Measurements from ENCODE around the gene PDZRN3. TPM values are rescaled to one million over a fixed set of nuclear protein-coding genes. Genes with fewer than 3 reads are reported as not detected.

Gene PDZRN3
- total RNA-seq, 2 experiments from 2014 or later, result not detected

DNA sequence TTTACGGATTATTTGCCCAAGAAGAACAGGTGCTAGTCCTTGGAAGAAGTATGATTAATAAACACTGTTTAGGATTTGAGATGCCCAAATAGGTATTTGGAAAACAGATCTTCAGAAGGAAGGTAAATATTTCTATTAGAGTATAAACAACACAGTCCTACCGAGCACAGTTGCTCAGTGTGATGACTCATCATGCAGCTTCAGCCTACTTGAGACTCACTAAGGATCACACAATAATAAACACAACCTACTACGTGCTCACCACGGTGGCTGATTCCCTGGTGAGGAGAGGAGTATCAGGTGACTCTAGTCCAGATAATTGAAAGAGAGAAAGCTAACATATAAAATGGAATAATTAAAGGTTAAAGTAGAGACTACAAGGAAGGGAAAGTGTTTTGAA lies 72.0 kb downstream of the PDZRN3 start:
- ChIA-PET POLR2A (no interaction called here), CTCF (no interaction called here)
- Mint-ChIP-seq H3K36me3 (ENCODE audit: low read depth) (no peaks in the 10 kb centered on the region), H3K9me3 (no peaks in the 10 kb centered on the region), H3K4me3 (no peak overlapping the region), H3K4me1 (no peaks in the 10 kb centered on the region), H3K27ac (no peak overlapping the region), H3K27me3 (no peaks in the 10 kb centered on the region)
- DNase-seq, result no peak

DNA sequence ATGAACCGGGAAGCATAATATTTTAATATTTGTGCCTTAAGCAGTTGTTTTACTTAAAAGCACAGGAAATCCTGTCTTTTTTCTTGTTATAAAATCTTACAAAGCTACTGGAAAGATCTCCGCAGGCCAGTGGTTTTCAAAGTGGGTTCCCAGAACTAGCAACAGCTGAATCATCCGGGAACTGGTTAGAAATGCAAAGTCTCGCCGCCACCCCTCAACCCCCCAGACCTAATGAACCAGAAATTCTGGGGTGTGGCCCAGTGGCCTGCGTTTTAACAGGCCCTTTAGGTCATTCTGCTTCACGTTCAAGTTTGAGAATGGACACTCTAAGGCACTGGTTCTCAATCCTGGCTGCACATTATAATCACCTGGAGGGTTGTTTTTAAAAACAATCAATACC lies 74.7 kb downstream of the PDZRN3 start:
- H3K36me3 Mint-ChIP-seq (ENCODE audit: low read depth), result no peaks in the 10 kb centered on the region

DNA sequence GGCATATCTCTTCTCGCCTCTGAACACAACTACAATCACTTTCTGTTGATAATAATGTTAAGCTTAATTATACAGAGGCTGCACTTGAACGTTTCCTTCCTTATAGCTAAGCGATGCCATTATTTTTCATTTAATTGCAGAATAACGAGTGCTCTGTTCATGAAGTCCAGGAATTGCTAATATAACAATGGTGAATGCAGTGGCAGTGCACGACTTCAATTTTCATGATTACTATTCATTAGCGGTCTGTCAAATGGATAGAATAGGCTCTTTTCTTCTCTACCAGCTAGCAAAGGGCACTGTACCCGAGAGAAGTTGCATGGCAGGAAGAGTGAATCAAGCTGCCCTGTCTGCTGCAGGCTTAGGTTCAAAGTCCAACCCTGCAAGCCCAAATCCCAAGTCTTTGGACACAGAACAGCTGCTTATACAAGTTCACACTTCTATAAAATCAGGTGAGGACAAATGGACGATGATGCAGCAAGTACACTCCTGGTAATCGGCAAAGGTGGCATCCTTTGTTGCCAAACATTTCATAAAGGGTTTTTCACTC lies 75.6 kb downstream of the PDZRN3 start:
- Mint-ChIP-seq H3K27me3 (no peaks in the 10 kb centered on the region), H3K4me3 (no peak overlapping the region), H3K9me3 (no peaks in the 10 kb centered on the region), H3K4me1 (no peaks in the 10 kb centered on the region), H3K36me3 (ENCODE audit: low read depth) (no peaks in the 10 kb centered on the region), H3K27ac (no peak overlapping the region)
- ChIA-PET CTCF (no interaction called here), POLR2A (no interaction called here)
- no peak for DNase-seq

More for the DNA sequence above, 74.7 kb downstream of the PDZRN3 start:
- no peaks in the 10 kb centered on the region for H3K27me3 Mint-ChIP-seq
- ChIA-PET POLR2A (no interaction called here), CTCF (no interaction called here)
- no peaks in the 10 kb centered on the region for H3K4me1 Mint-ChIP-seq
- H3K27ac Mint-ChIP-seq, result no peak overlapping the region
- no peak overlapping the region for H3K4me3 Mint-ChIP-seq
- no peaks in the 10 kb centered on the region for H3K9me3 Mint-ChIP-seq
- no peak for DNase-seq

DNA sequence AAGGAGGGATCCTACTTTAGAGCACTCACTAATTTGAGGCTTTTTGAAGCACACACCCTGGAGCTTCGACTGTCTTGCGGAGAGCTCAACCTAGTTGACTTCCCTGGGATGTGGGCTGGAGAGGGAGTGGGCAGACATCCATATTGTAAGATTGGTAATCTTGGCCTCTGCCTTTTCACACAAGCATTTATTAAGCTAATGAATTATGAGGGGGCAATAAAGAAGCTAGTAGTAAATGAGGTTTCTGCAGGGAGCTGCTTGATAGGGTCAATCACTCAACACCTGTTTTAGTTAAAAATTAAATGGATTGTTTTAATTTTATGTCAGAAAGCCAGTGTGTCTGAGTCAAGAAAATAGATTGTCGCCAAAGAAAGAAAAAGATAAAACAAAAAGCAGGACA lies 76.3 kb downstream of the PDZRN3 start:
- DNase-seq, result no peak
- CTCF ChIA-PET, result no interaction called here
- H3K27ac Mint-ChIP-seq, result no peak overlapping the region
- H3K36me3 Mint-ChIP-seq (ENCODE audit: low read depth), result no peaks in the 10 kb centered on the region
- H3K4me3 Mint-ChIP-seq, result no peak overlapping the region
- no peaks in the 10 kb centered on the region for H3K4me1 Mint-ChIP-seq
- H3K9me3 Mint-ChIP-seq, result no peaks in the 10 kb centered on the region
- POLR2A ChIA-PET, result no interaction called here
- H3K27me3 Mint-ChIP-seq, result no peaks in the 10 kb centered on the region

DNA sequence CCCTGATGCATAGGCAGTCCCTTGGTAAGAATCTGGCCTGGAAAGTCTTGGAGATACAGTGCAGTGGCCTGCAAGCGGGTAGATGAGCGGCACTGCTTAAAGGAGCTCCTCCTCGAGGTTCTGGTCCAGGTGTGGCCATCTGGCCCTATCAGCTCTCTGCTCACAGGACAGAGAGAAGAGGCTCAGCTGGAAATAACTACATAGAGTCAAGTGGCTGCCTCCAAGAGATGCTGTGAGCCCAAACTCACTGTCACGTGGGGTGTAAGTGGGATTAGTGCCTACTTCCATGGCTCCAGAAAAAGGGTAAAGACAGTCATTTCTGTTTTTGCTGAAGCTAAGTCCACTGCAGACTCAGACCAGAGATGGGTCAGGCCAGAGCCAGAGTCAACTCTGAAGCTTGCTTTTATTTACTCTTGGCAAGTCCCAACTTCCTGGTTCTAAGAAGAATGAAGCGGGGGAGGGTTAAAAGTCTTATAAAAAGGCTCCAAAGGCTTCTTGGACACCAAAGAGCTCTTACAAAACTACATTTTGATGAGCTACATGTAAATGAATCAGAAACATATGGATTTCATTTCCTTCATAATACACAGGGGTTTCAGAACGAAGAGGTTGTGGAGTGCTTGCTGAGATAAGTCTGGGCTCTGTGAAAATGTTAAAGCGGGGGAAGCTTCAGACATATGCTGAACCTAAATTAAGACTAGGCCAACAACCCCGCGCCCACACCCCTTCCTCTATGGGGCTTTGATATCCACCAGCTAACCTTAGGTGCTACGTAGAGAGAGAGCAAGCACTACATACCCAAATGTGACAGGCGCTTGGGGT lies 77.1 kb downstream of the PDZRN3 start:
- Mint-ChIP-seq H3K36me3 (ENCODE audit: low read depth) (no peaks in the 10 kb centered on the region), H3K27ac (no peak overlapping the region), H3K27me3 (no peaks in the 10 kb centered on the region), H3K4me3 (no peak overlapping the region), H3K4me1 (no peaks in the 10 kb centered on the region), H3K9me3 (no peaks in the 10 kb centered on the region)
- POLR2A ChIA-PET, result no interaction called here
- no peak for DNase-seq
- CTCF ChIA-PET, result no interaction called here

DNA sequence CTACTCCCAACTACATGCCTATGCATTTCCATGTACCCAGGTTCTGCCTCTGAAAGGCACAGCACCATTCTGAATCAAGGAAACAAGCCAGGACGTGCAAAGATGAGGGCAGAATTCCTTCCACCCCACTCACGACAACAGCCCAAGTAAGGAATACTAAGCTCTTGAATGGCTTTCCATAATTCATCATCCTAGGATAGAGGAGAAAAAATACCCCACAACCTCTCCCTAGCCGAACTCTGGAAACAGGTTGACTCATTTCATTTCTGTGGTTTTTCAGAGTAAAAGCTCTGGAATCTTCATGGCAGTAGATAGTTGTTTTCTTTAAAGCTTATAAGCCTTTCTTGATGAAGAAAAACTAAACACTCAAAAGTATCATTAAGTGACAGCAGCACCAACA lies 77.8 kb downstream of the PDZRN3 start:
- DNase-seq, result no peak
- ChIA-PET POLR2A (no interaction called here), CTCF (no interaction called here)
- Mint-ChIP-seq H3K27me3 (no peaks in the 10 kb centered on the region), H3K4me3 (no peak overlapping the region), H3K4me1 (no peaks in the 10 kb centered on the region), H3K9me3 (no peaks in the 10 kb centered on the region), H3K27ac (no peak overlapping the region), H3K36me3 (ENCODE audit: low read depth) (no peaks in the 10 kb centered on the region)

DNA sequence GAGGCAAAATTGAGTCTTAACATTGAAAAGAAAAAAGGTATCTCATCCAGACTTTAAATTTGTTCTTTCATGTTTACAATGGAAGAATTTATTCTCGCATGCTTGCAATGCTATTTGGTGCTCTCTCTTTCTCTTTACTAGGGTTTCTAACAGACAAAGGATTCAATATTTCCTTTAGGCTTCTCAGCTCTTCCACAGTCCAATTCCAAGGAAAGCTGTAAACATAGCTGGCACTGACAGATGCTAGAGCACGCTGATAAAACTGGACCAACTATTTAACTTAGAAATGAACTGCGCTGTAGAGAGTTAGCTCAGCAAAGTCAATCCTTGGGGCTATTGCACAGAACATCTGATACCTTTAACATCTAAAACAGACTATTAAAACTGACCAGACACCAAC lies 81.3 kb downstream of the PDZRN3 start:
- CTCF ChIA-PET, result no interaction called here
- Mint-ChIP-seq H3K36me3 (ENCODE audit: low read depth) (no peaks in the 10 kb centered on the region), H3K27me3 (peaks cover 2% of the 10 kb centered on the region), H3K27ac (no peak overlapping the region), H3K4me3 (no peak overlapping the region), H3K9me3 (no peaks in the 10 kb centered on the region), H3K4me1 (no peaks in the 10 kb centered on the region)
- DNase-seq, result no peak
- POLR2A ChIA-PET, result no interaction called here

DNA sequence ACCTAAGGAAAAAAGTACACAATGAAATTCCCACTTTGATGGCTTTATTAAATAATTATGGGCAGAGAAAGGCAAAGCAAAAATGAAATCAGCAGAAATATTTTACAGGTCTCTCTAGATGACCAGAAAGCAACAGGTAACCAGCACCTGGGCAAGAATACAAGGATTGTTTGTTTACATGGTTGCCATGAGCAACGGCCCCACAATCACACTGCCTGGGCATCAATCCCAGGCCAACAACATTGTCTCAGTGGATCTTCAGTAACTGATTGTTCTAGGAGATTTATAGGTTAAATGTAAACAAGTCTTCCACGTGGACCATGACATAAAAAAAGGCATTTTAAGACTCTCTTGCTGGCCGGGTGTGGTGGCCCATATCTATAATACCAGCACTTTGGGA lies 82.6 kb downstream of the PDZRN3 start:
- ChIA-PET POLR2A (no interaction called here), CTCF (no interaction called here)
- H3K4me1 Mint-ChIP-seq, result no peaks in the 10 kb centered on the region
- H3K36me3 Mint-ChIP-seq (ENCODE audit: low read depth), result no peaks in the 10 kb centered on the region
- H3K27me3 Mint-ChIP-seq, result peaks cover 2% of the 10 kb centered on the region
- no peak for DNase-seq
- H3K27ac Mint-ChIP-seq, result no peak overlapping the region
- H3K9me3 Mint-ChIP-seq, result no peaks in the 10 kb centered on the region
- no peak overlapping the region for H3K4me3 Mint-ChIP-seq

DNA sequence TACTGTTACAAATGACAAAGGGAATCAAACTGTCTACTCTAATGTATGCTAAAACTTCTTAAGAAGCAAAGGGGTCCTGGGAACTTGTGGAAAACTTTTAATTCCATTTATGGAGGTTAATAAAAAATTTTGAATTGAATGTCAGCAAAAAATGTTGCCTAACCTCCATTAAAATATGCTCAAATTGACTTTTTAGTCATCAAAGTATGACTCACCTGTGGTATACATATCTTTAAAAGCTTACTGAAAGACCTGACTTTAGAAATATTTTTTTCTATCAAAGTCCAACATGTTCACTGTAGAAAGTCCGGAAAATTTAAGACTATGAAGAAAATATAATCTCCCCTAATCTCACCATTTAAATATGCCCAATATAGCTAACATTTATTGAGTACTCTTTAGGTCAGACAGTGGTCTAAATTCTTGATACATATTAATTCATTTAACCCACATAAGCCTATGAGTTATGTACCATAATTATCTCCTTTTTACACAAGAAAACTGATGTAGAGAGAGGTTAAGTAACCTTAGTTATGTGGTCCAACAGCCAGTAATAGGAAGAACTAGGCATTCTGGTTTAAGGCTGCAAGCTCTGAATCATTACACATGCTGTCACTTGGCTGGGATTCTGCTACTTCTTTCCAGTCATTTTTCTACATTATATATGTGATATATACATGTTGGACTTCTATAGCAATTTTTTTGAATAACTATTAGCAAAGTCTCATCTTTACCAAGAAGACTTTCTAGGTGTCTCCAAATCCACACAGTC lies 83.6 kb downstream of the PDZRN3 start:
- peaks cover 2% of the 10 kb centered on the region for H3K27me3 Mint-ChIP-seq
- POLR2A ChIA-PET, result no interaction called here
- CTCF ChIA-PET, result no interaction called here

DNA sequence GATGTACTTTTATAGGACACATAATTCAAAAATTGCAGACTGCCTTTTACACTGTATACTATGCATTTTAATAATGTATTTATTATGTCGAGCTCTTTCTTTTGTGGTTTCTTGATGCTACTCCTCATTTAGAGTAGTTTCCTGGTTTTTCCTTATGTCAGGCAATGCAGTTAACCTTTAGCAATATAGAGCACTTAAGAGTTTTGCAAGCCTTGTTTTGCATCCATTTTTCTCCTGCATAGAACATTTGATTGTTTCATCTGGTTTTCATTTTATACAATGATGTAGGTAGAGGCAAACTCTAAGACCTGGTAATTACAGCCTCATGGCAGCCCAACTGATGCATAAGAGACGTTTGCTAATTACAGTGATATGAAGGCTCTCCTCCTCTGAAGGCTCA lies 86.3 kb downstream of the PDZRN3 start:
- Mint-ChIP-seq H3K9me3 (no peaks in the 10 kb centered on the region), H3K4me1 (no peaks in the 10 kb centered on the region), H3K4me3 (no peak overlapping the region), H3K27ac (no peak overlapping the region), H3K36me3 (ENCODE audit: low read depth) (no peaks in the 10 kb centered on the region), H3K27me3 (peaks cover 2% of the 10 kb centered on the region)
- no peak for DNase-seq
- ChIA-PET POLR2A (no interaction called here), CTCF (no interaction called here)

More for the DNA sequence above, 83.6 kb downstream of the PDZRN3 start:
- no peak overlapping the region for H3K4me3 Mint-ChIP-seq
- H3K36me3 Mint-ChIP-seq (ENCODE audit: low read depth), result no peaks in the 10 kb centered on the region
- no peak overlapping the region for H3K27ac Mint-ChIP-seq
- no peaks in the 10 kb centered on the region for H3K4me1 Mint-ChIP-seq
- H3K9me3 Mint-ChIP-seq, result no peaks in the 10 kb centered on the region
- DNase-seq, result no peak

DNA sequence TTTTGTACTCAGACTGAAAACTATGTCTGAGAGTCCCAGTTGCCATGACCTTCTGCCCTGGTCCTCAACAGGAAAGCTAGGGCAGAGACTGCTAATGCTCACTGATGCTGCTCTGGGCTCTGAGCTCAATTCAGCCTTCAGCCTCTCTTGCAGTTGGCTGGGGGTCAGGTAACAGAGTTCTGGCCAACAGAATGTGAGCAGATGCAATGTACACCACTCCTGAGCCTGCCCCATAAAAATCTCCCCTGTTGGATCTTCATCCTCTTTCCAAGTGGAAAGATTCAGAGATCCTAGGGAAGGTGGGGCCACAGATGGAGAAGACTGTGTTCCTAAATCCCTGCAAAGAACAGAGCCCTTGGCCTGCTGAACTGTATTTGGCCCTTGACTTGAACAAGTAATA lies 87.8 kb downstream of the PDZRN3 start:
- peaks cover 2% of the 10 kb centered on the region for H3K27me3 Mint-ChIP-seq
- ChIA-PET CTCF (no interaction called here), POLR2A (interaction anchor here (0.7 kb wide), 1 partner anchor 1342 kb away, joined by 3 read pairs; no protein-coding TSS in a partner anchor)
- H3K4me3 Mint-ChIP-seq, result no peak overlapping the region
- H3K9me3 Mint-ChIP-seq, result no peaks in the 10 kb centered on the region
- no peaks in the 10 kb centered on the region for H3K4me1 Mint-ChIP-seq
- H3K27ac Mint-ChIP-seq, result no peak overlapping the region
- DNase-seq, result no peak
- H3K36me3 Mint-ChIP-seq (ENCODE audit: low read depth), result no peaks in the 10 kb centered on the region

DNA sequence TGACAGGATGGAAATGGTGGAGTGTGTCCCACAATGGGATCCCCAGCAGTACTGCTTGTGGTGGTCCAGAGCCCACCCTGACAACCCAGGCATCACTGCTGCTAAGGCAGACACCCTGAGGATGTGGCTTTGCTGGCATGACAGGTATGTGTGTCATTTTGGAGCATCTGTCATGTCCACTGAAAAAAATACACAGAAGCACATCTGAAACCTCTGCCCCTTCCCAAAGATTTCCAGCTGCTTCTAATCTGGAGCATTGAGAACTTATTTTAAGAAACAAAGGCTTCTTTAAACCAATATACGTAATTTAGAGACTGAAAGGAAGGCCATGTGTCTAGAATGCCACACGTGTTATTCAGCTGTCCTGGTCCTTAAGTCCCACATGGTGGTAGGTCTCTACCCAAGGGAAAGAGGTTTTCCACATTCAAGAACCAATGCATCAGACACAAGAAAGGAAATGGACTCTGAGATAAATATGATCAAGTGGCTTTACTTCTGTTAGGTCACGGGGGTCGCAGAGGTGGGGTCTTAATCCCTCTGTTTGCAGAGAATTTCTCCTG lies 88.3 kb downstream of the PDZRN3 start:
- H3K27me3 Mint-ChIP-seq, result peaks cover 2% of the 10 kb centered on the region
- no peaks in the 10 kb centered on the region for H3K9me3 Mint-ChIP-seq
- H3K4me1 Mint-ChIP-seq, result no peaks in the 10 kb centered on the region
- H3K27ac Mint-ChIP-seq, result no peak overlapping the region
- no peaks in the 10 kb centered on the region for H3K36me3 Mint-ChIP-seq (ENCODE audit: low read depth)
- DNase-seq, result no peak
- CTCF ChIA-PET, result no interaction called here
- H3K4me3 Mint-ChIP-seq, result no peak overlapping the region
- POLR2A ChIA-PET, result no interaction called here

DNA sequence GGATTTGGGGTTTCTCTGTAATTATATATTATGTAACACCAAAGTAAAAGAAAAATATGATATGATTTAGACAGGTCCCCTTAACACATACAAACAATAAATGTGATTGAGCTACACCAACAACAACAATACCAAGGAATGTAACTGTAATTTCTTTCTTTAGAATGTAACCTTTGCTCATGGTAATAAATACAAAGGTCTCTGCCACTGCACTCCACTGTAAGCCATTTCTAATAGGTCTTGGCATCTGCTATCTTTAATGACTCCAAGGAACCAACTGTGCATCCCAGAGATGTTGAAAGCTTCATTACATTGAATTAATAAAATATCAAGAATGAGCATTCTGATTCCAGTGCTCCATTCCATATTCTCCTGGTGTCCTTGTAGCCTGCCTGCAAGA lies 88.8 kb downstream of the PDZRN3 start:
- Mint-ChIP-seq H3K36me3 (ENCODE audit: low read depth) (no peaks in the 10 kb centered on the region), H3K9me3 (no peaks in the 10 kb centered on the region), H3K4me3 (no peak overlapping the region), H3K4me1 (no peaks in the 10 kb centered on the region), H3K27me3 (peaks cover 2% of the 10 kb centered on the region), H3K27ac (no peak overlapping the region)
- DNase-seq, result no peak
- CTCF ChIA-PET, result no interaction called here
- POLR2A ChIA-PET, result no interaction called here

Measured in activated CD4-positive, alpha-beta memory T cell treated with anti-CD3 and anti-CD28 coated beads, Interleukin-2, amount 10 ng/mL, durations not matched to agents 7 days and 5 days (primary cell).